BJ (cell line): ENCODE results near the gene TRAPPC2L. TPM values are rescaled to one million over a fixed set of nuclear protein-coding genes. Genes with fewer than 3 reads are reported as not detected.

Experiments used
- CTCF ChIA-PET: fragments of 350-600 bp; formaldehyde crosslinking; extraction: SDS; loops from one replicate; lab custom pipeline; 2021; ENCODE audit warnings: antibody characterized with exemption, inconsistent platforms; lab: Yijun Ruan, JAX
- POLR2A ChIA-PET: fragments of 300-600 bp; sonication (Branson Sonifier 250); formaldehyde crosslinking; extraction: SDS; loops from one replicate; lab custom pipeline; 2021; ENCODE audit warnings: antibody characterized with exemption; lab: Charles Lee
- DNase-seq: peaks from one replicate; pipeline ENCODE4 v3.0.0-alpha.2; 2011; ENCODE audit warnings: low read depth
- H3K27me3 ChIP-seq: 2 replicates; pipeline ENCODE4 v1.6.0; 2011; ENCODE audit warnings: low read length; ENCODE audit not compliant: control insufficient read depth, insufficient read depth
- H3K36me3 ChIP-seq: 2 replicates; pipeline ENCODE4 v1.5.1; 2011; ENCODE audit warnings: low read length; ENCODE audit not compliant: control insufficient read depth, insufficient read depth
- H3K4me3 ChIP-seq: 2 replicates; pipeline ENCODE4 v1.5.1; 2011; ENCODE audit warnings: low read depth, mild to moderate bottlenecking, control low read depth, low read length
- CTCF ChIP-seq: IDR thresholded peaks from 2 replicates; pipeline ENCODE4 v1.5.1; 2011; ENCODE audit warnings: low read depth, mild to moderate bottlenecking, control low read depth, inconsistent platforms, low read length, moderate library complexity; ENCODE audit not compliant: insufficient read depth
- polyA plus RNA-seq: library from polyadenylated mRNA; depleted of rRNA; stranded (reverse); fragments of >200 nt; gene quantifications from 2 replicates; pipeline ENCODE4 v1.2.3, GENCODE V29; 2011

Gene TRAPPC2L
- polyA plus RNA-seq, 1 experiment, result 84.8 TPM

DNA sequence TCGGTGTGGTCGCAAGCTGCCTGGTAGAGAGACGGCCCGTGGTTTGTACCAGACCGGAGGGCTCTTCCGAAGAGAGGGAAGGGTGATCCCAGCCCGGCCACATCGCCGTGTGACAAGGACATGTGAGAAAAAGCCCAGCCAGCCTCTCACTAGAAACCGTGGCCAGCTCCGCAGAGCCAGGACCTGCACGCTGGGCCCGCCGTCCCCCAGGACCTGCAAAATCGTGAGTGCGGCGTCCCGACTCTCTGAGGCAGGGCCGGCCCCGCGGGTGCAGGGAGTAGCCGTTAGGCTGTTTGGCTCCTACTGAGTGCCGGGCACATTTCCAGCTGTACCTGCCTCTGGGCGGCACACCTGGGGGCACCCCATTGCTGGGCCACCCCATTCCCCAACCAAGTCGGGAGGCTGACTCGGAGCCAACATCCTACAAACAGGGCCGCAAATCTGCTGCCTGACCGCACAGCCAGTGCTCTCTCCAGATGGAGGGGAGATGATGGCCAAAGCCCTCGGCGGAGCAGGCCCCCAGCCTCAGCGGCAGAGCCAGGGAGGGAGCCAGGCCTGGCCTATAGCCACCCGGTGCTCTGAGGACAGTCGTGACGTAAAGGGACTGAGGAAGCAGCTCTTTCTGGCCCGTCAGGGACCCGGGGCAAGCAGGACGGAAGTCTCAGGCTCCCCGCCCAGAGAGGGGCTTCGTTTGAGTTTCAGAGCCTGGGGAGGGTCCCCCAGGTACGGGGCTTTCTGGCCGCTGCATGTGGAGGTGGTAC is 43.2 kb downstream of the TRAPPC2L start:
- ChIA-PET CTCF (interaction anchor here (1.1 kb wide), 1 partner anchor 15 kb away, joined by 3 read pairs; no protein-coding TSS in a partner anchor), POLR2A (no interaction called here)
- H3K27me3 ChIP-seq, result no peaks in the 10 kb centered on the region
- TF ChIP-seq CTCF, result no peak
- no peaks in the 10 kb centered on the region for H3K36me3 ChIP-seq
- no peak for DNase-seq
- no peak overlapping the region for H3K4me3 ChIP-seq

DNA sequence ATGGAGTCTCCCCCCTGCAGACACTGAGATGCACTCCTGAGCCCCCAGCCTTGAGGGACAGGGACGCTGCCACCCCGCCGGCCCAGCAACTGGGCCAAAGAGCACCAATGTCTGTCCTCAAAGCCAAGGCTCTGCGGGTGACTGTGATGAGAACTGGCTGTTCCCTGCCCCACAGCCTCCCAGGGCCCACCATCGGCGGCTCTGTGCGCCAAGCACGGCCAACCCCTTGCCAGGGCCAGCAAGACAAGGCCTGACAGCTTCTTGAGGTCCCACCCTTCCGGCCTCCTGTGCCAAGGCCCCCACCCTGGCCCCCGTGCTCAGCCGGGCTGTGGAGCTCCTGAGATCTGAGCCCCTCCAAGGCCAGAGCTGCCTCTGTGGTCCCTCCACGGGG is 43.7 kb downstream of the TRAPPC2L start:
- DNase-seq, result no peak
- ChIA-PET CTCF (interaction anchor here (1.1 kb wide), 1 partner anchor 14 kb away, joined by 3 read pairs; no protein-coding TSS in a partner anchor), POLR2A (no interaction called here)
- no peak for TF ChIP-seq CTCF
- Histone ChIP-seq H3K27me3 (no peaks in the 10 kb centered on the region), H3K4me3 (no peak overlapping the region), H3K36me3 (no peaks in the 10 kb centered on the region)

GRCh38 chr16:88901718-88902337 is 44.9 kb downstream of the TRAPPC2L start:
- DNase-seq, result no peak
- CTCF ChIA-PET, result interaction anchor here (0.7 kb wide), 1 partner anchor 15 kb away, joined by 3 read pairs; no protein-coding TSS in a partner anchor
- no peak for TF ChIP-seq CTCF
- H3K36me3 ChIP-seq, result no peaks in the 10 kb centered on the region
- POLR2A ChIA-PET, result no interaction called here
- no peaks in the 10 kb centered on the region for H3K27me3 ChIP-seq
- no peak overlapping the region for H3K4me3 ChIP-seq

- no peaks in the 10 kb centered on the region for H3K36me3 ChIP-seq
- ChIA-PET POLR2A (no interaction called here), CTCF (no interaction called here)
- H3K27me3 ChIP-seq, result peaks cover 1% of the 10 kb centered on the region; the same call in 1 of the 2 replicates
- DNase-seq, result no peak
- no peak for TF ChIP-seq CTCF
- no peak overlapping the region for H3K4me3 ChIP-seq
Observed at GRCh38 chr16:88902744-88903143, 45.8 kb downstream of the TRAPPC2L start.

- TF ChIP-seq CTCF, result no peak
- Histone ChIP-seq H3K36me3 (no peaks in the 10 kb centered on the region), H3K27me3 (peaks cover 1% of the 10 kb centered on the region; the same call in 1 of the 2 replicates), H3K4me3 (no peak overlapping the region)
- ChIA-PET POLR2A (no interaction called here), CTCF (interaction anchor here (1.0 kb wide), 1 partner anchor 25 kb away, joined by 3 read pairs; no protein-coding TSS in a partner anchor)
- no peak for DNase-seq
Observed at GRCh38 chr16:88903267-88903666, 46.3 kb downstream of the TRAPPC2L start.
